Measurements from ENCODE around the gene UBAC2.

DNA sequence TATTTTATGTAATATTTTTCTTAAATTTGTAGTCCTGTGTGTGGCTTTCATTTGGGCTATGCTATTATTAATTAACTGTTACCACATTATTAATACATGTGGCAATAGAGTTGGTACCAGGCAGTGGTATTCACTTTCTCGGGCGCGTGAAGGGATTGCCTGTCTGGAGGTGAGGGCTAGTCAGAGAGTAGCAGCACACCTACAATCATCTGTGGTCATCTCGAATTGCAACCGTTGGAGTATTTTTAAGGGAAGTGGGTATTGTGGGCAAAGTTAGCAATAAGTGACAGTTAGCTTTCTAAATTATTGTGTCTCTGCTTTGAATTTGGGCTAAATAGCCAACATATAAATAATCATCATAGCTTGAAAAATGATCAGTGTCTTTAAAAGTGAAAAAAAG, 77.5 kb downstream of the UBAC2 start:
- TF ChIP-seq POLR2A (IDR thresholded peaks at IDR 0.05; ENCODE audit: low read depth, low read length) (no peak), POLR2AphosphoS5 (IDR thresholded peaks at IDR 0.05; ENCODE audit: low read depth, low read length) (no peak), TAF1 (IDR thresholded peaks at IDR 0.05; ENCODE audit: borderline replicate concordance, low read depth, low read length) (no peak)
